OCI-LY1 (cell line): Measurements from ENCODE around the gene DYNC2I2.

ENCODE experiments used
- CTCF ChIP-seq: fragments of 200-600 bp; sonication (generic), shearing (Covaris generic); IDR thresholded peaks from 2 replicates; pipeline ENCODE4 v1.5.1; 2017; ENCODE audit warnings: mild to moderate bottlenecking, antibody characterized with exemption, low read length, moderate library complexity, mixed read lengths
- EZH2 ChIP-seq: fragments of 200-600 bp; sonication (generic), shearing (Covaris generic); IDR thresholded peaks from 2 replicates; pipeline ENCODE4 v1.8.0; 2017; ENCODE audit warnings: borderline replicate concordance, mixed run types, mild to moderate bottlenecking, antibody characterized with exemption, low read length, moderate library complexity, mixed read lengths

DNA sequence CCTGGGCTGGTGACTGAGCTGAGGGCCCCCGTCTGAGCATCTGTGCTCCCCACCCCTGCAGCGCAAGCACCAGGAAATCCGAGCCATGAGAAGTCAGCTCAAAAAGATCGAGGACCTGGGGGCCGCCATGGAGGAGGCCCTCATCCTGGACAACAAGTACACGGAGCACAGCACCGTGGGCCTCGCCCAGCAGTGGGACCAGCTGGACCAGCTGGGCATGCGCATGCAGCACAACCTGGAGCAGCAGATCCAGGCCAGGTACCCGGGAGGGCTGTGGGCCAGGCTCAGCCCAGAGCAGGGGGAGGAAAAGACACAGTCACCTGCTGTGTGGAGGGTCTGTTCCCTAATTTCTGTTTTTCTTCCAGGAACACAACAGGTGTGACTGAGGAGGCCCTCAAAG, 24.6 kb downstream of the DYNC2I2 start:
- TF ChIP-seq EZH2 (no peak), CTCF (no peak)
